ENCODE results near the gene ALPI.

GRCh38 chr2:232432598-232433184 lies 23.3 kb upstream of the ALPI start:
- TF ChIP-seq CTCF (IDR thresholded peaks at IDR 0.05; ENCODE audit: borderline replicate concordance, extremely low read depth, low read length, poor library complexity, severe bottlenecking) (peak; percentile 15), EZH2 (IDR thresholded peaks at IDR 0.05; ENCODE audit: borderline replicate concordance, low read depth, low read length, severe bottlenecking) (no peak)

All from DND-41 (cell line).